Hematopoietic multipotent progenitor cell (in vitro differentiated cells): ENCODE measurements around the gene LPP. TPM values are rescaled to one million over a fixed set of nuclear protein-coding genes. Genes with fewer than 3 reads are reported as not detected.

Experiments
- DNase-seq, 3 donors: peaks; one replicate each; pipeline ENCODE4 v3.0.0-alpha.2; 2011 to 2015; ENCODE audit warnings: low read depth in 2 of 3, low spot score in 2 of 3
- total RNA-seq: library from RNA; depleted of rRNA; stranded (reverse); fragments of >200 nt; gene quantifications from one replicate; pipeline ENCODE4 v1.2.3, GENCODE V29; 2012

LPP gene
- total RNA-seq, 1 donor = 11.6 TPM

DNA sequence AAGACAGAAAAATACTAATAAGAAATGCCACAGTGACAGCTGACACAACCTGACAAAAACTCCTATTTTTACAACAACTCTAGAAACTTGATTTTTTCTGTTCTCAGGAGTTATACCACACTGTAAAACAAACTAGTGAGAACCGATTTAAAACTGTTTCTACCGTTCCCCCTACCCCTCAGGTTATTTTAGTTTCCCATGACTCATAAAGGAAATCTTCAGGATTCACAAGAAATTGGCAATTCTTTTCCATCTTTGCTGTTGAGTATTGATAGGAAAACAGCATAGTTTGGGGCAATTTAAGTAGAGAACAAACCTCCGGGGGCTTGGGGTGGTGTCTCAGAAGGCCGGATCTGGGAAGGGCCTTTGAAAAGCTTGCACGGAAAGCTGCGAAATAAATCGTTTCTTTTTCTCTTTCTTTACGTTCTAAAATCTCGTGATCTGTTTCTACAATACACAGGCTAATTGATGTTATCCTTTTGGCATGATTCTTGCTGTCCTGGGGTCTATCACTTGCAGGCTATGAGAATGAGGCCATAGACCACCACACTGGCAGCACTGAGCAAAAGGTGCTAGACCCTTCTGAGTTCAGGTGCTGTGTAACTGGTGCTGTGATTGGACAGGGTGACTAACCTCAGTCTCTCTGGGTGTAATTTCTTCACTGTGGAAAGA is 89.3 kb downstream of the LPP start:
- no peak for DNase-seq

GRCh38 chr3:188244395-188244861 is 90.5 kb downstream of the LPP start:
- DNase-seq = no peak

- DNase-seq = no peak
Observed at GRCh38 chr3:188246905-188247304, 92.9 kb downstream of the LPP start.

- DNase-seq = no peak
Observed at GRCh38 chr3:188248036-188248561, 94.1 kb downstream of the LPP start.

DNA sequence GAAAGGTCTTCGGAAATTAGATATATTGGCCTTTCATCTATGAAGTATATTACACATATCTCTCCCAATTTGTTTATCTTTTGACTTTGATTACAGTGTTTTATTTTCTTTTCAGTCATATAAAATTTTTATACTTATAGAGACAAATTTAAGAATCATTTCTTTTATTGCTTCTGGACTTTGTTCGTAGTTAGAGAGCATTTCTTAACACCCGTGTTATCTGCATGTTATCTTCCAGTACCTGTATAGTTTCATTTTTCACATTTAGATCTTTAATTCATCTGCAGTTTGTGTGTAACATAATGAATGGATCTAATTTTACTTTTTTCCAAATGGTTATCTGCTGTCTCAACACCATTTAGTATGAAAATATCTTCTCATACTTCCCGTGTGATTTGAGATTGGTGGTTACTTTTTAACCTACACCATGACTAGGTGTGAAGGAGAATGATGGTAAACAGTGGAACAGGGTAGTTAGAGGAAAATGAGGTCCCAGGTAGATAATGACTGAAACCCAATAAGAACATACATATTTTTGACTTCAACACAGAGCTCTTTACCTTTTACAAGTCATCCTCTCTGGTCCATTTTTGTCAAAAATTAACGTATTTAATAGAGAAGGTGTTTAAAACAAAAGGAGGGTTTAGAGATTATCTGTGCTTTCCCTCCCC is 99.3 kb downstream of the LPP start:
- DNase-seq = no peak

DNA sequence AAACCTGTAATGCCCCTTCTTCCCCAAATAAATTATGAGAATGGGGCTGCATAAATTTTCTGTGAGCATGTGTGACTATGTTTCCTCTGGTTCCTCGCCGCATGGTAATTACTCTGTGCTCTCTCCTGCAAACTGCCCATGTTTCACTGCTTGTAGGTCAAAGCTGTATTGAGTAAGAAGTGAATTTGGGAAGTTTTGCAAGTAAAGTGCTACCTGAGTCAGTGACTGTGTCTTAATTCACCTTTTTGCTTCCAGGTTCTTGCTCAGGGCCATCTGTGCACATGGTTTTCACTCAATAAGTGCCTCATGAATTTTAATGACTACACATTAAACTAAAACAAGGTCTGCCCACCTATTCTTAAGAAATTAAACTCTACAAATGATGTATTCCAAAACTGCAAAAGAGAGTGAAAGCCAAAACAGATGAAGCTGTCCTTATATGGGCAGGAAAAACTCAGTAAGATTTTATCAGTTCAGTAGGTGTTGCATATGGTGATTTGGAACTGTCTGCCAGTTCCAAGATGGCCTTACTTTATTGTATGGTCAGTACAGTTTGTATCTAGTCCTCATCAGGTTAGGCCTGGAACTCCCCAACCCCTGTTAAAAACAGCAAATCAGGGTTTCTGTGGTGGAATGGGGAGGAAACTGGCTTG is 100.0 kb downstream of the LPP start:
- no peak for DNase-seq

DNA sequence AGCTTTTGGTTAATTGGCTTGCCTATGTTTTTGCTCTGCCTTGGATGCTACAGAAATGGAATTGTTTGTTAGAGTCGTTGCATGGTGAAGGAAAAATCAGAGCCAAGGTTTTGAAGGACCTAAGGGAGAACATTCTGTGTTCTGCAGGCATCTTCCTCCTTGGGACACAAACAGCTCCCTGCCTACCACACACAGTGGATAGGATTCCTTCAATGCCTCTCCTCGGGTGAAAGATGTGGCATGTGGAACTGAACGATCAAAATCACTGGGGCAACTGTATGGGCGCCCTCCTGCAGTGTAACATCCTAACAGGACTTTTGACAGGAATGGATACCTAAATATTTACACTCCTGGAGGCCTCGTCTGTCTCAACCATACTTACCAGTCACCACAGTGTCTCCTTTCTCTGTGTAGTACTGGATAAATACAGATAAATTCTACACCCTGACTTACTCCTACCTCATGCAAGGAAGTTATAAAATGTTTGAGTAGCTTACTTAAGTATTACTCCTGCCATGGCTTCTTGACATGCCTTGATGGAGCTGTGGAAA is 100.6 kb downstream of the LPP start:
- DNase-seq = no peak

DNA sequence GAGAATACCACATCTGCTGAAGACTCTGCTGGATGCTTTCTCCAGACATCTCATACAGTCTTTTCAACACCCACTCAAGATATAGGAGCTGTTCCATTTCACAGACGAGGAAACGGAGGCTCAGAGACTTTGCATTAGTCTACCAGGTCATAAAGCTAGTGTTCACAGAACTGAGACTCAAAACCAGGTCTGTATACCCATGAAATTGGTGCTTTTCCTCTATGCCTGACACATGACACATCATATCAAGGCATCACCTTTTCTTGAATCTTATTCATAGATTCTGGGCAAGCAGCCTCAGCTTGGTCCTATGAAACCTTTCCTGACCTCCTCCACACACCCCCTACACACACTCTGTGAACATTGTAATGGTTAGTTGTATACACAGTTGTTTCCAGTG is 101.2 kb downstream of the LPP start:
- DNase-seq = no peak

DNA sequence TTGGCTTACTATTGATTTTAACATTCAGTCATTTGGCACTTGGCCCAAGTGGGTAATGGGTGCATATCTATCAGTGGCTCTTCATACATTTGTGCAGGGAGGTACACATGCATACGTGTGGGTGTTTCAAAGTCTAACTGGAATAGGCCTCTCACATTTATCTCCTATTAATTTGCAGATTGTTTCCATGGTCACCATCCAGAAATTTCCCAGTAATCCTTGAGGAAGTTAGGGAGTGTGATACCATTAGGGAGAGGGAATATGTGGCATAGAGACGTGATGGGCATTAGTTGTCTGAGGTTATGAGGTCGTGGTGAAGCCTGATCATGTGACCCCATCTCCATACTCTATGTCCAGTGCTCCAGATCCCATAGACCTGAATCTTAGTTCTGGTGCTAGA is 102.8 kb downstream of the LPP start:
- DNase-seq = no peak

- no peak for DNase-seq
Observed at GRCh38 chr3:188257384-188258026, 103.5 kb downstream of the LPP start.

GRCh38 chr3:188259191-188259590 is 105.2 kb downstream of the LPP start:
- DNase-seq = no peak

- no peak for DNase-seq
Observed at GRCh38 chr3:188259596-188259995, 105.6 kb downstream of the LPP start.

- DNase-seq = no peak
Observed at GRCh38 chr3:188261011-188261410, 107.1 kb downstream of the LPP start.

DNA sequence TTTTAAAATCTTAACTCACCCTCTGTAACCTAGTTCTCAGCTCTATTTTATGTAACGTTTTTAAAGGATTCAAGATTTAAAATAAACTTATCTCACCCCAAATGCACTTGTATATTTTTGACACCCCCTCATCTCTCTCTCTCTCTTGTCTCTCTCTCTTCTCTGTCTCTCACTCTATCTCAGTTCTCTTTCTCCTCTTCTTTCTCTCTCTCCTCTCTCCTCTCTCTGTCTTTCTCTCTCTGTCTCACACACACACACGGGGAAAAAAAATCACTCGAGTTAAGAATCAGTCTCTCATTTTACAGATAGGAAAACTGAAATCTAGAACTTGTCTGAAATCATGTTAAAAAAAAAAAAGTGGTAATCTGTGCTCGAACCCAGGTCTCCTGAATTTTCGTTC is 108.5 kb downstream of the LPP start:
- no peak for DNase-seq

DNA sequence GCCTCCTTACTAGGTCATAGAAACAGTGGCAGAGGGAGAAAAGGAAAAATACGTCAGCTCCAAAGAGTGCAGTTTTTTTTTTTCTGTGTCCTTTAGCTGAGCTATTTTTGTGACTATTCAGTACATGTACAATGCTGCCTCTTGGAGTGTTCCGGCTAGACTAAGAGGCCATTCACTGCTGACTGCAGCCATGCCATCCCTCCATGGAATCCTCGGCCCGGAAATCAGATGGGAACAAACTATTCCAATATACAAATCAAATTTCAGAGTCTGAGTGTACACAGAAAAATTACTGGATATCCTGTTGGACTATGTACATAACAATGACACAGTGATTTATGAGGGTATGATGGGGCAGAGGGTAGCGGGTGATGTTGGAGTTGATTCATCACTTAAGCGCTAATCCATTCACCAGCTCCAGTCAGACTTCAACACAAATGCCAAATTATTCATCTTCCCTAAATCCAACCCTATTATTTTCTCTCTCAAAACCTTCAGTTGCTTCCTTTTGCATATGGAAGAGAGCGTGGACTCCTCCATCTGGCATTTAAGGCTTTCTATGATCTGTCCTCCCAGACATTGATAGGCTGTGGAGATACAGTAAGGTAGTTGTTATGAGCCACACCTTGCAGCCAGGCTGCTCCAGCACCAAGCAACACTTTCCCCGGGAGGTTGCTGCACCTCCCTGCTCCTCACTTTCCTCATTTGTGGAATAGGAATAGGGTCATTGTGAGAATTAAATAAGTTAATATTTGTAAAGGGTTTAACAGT is 109.1 kb downstream of the LPP start:
- no peak for DNase-seq

GRCh38 chr3:188264226-188265207 is 110.6 kb downstream of the LPP start:
- no peak for DNase-seq

DNA sequence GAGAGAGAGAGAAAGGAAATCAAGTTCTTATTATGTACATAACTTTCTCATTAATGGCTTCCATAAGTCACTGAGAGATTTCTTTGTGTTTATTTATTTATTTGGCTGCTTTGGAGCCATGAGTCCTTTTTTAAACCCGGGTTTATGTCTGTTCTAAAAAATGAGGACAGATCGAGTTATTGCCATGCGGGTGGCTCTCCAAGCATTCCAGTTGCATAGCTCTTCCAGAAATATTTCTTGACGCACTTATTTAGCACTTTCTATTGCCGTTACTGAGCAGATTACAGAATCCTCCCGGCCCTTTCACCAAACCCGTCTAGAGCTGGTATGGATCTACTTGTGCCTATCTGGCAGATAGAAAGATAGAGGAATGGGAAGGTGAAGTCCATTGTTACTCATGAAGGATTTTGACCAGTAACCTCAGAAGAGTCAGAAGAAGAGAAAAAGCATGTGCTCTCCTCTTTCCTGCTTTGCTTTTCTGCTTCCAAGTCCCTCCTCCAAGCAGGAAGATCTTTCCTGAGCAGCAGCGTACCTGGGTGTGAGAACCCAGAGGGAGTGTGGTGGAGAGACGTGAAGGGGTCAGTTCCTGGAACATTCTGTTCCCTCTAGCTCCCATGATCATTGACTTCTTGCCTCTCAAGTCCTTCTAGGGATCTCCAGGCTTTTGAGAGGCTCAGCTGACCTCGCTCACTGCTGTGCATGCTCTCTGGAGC is 112.8 kb downstream of the LPP start:
- DNase-seq = no peak

GRCh38 chr3:188267790-188268335 is 113.9 kb downstream of the LPP start:
- no peak for DNase-seq
